CD4-positive, alpha-beta T cell treated with Interleukin-1 beta for 1 hour (primary cell): ENCODE data around the gene KICS2.
"Not testable (repeated sequence)": the region's sequence is repeated elsewhere in the genome, so short reads cannot be mapped to it uniquely, and the experiment has no call there.

Experiments used
- DNase-seq, 2 donors: peaks; one replicate each; pipeline ENCODE4 v3.0.0-alpha.2; 2020 to 2022

The KICS2 gene

DNA sequence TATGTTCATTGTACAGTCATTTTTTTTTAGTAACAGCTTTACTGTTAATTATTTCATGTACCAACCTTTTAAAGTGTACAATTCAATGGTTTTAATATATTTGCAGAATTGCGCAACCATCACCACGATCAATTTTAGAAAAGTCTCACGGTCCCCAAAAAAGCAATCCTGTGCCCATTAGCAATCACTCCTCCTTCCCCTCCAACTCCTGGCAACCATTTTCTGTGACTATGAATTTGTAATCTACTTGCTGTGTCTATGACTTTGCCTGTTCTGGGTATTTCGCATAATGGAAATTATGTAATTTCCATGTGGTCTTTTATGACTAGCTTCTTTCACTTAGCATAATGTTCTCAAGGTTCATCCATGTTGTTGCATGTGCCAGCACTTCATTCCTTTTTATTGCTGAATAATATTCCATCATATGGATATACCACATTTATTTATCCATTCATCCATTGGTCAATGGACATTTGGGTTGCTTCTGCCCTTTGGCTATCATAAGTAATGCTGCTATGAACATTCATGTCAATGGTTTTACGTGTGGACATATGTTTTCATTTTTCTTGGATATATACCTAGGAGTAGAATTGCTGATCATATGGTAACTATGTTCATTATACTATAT is 9.9 kb downstream of the KICS2 start:
- no peak for DNase-seq

DNA sequence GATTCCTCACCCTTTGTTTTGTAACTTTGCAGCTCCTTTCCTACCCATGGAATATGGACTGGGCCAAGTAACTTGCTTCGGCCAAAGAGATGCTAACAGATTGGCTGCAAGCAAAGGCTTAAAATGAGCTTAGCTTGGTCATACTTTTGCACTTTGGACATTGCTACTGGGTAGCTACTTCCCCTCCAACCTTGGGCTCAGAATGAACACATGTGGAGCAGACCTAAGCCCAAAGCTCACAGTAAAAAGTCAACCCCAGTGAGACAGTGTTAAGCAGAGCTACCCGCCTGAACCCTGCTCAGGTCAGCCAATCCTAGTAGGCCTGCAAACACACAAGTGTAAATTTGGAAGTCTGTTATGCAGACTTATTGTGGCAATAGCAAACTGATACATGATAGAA is 14.6 kb downstream of the KICS2 start:
- DNase-seq, result no peak

DNA sequence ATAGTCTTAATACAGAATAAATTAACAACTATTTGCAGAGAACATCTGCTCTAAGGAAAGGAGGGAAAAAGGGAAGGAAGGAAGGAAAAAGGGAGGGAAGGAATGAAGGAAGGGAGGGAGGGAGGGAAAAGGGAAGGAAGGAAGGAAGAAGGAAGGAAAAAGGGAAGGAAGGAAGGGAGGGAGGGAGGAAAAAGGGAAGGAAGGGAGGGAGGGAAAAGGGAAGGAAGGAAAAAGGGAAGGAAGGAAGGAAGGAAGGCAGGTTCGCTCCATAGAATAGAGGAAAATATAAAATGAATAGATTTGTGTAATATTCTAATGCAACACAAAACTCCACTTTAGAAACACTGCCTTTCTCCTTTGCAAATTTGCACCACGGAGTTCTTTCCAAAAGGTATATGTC is 16.6 kb downstream of the KICS2 start:
- no peak for DNase-seq

DNA sequence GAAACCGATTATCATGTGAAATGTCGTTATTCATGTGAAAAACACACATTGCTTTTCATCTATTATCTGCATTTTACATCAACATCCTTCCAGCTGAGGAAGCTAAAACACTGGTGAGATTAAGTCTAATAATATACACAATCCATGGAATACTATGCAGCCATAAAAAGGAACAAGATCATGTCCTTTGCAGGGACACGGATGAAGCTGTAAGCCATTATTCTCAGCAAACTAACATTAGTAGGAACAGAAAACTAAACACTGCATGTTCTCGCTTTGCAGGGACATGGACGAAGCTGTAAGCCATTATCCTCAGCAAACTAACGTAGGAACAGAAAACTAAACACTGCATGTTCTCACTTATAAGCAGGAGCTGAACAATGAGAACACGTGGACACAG is 18.3 kb downstream of the KICS2 start:
- no peak for DNase-seq

DNA sequence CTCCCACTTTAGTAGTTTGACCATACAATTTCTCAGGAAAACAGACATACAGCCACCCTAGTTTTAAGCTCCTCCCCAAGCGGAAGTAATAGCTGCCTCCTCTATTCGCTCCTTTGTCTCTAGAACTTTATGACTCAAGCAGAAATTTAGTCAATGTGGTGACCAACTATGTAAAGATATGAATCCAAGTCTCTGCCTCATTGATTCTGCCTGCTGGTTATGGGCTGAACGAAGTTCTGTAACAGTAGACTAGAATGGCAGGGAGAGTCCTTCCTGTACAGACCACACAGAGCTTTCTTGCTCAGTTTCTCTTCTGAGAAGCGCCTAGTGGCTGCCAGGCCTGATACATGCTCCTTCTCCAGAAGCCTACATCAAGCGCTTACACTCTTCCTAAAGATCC is 19.1 kb downstream of the KICS2 start:
- no peak for DNase-seq

DNA sequence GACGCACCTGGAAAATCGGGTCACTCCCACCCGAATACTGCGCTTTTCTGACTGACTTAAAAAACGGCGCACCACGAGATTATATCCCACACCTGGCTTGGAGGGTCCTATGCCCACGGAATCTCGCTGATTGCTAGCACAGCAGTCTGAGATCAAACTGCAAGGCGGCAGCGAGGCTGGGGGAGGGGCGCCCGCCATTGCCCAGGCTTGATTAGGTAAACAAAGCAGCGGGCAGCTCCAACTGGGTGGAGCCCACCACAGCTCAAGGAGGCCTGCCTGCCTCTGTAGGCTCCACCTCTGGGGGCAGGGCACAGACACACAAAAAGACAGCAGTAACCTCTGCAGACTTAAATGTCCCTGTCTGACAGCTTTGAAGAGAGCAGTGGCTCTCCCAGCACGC is 26.3 kb downstream of the KICS2 start:
- DNase-seq, result not testable (repeated sequence)

DNA sequence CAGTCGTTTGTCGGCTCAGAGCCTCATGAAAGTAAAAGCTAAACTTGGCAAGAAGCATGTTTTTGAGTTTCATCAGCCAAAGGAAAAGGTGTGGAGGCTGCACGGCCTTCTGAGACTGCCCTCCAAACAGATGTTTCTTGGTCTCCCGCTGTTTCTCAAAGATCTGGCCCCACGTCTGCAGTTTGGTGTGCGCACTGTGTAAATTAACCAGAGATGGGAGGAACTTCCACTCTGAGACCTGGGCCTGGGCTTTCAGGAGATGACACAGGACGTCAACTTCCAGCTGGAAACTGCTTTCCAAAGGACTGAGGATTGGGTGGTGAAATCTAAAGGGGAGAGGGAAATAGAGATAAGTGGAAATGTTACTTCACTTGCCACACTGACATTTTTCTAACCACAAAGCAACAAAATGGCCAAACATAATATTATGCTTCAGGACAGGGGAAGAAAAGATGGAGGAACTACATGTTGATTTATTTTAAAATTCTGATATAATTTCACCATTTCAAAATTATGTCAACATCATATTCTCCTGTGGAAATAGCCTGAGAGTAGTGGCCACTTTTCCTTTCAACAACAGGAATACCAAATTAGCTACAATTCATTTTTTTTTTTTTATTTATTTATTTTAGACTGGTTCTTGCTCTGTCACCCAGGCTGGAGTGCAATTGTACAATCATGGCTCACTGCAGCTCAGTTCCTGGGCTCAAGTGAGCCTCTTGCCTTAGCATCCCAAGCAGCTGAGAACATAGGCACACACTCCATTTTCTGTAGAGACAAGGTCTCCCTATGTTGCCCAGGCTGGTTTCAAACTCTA is 27.6 kb downstream of the KICS2 start:
- no peak for DNase-seq

DNA sequence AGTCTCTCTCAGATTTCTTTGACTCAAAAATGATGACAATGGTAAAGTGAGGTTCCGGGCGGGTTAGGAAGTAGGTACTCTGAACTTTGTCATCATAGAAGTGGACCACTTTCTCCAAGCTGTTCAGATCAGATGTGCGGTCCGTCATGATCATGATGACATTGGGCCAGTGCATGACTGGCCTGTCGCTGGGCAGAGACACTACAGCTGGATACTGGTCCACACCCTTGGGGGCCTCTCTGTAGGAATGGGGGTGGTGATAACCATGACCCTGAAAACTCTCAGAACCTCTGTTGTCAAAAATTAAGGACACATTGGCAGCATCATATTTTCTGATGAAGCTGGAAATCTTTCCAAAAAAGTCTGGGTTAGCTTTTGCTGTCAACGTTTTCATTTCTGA is 28.2 kb downstream of the KICS2 start:
- no peak for DNase-seq

DNA sequence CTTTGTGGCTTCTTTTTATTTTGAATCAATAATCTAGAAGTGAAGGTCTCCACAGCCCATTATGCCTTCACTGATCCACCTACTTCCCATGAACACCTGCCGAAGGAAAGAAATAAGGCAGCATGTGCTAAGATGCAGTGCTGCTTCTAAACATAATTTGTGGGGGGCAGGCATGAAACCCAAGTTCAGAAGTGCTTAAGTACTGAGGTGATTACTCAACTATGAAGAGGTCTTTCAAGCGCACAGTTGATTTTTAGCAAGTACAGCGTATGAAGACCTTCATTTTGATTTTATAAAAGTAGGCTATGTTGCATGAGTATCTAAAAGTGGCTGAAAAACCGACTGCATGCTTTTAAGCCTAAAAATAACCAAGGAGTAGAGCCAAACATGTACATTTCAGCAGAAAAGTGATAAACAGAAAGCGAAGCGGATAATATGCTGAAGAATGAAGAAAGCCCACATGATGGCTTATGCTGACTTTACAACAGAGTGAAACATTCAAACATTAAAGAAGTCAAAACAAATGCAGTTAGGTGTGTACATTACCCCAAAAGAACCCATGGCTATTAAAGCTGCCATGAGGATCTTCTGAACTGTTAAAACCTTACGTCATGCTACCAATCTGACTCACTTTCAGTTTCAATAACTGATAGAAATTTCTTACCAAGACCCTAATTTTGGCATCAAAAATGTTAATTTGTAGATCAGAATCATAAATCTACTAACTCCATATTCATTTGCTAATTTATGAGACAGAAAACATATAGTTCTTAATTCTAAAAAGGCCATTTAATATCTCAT is 29.3 kb downstream of the KICS2 start:
- DNase-seq, result no peak

DNA sequence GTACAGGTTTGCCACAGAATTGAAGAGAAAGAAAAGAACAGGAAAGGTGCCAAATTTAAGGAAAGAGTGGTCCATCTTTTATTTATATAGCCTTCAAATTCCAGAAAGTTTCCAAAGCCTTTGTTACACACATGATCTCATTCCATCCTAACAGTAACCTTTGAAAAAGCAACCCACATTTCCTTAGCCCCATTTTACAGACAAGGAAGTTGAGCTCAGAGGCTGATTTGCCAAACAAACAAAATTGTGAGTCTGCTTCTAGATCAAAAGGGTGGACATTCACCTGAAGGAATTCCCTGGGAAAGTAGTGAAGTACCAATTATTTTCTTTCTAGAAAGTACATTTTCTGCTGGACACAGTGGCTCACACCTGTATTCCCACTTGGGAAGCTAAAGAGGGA is 32.0 kb downstream of the KICS2 start:
- DNase-seq, result no peak

DNA sequence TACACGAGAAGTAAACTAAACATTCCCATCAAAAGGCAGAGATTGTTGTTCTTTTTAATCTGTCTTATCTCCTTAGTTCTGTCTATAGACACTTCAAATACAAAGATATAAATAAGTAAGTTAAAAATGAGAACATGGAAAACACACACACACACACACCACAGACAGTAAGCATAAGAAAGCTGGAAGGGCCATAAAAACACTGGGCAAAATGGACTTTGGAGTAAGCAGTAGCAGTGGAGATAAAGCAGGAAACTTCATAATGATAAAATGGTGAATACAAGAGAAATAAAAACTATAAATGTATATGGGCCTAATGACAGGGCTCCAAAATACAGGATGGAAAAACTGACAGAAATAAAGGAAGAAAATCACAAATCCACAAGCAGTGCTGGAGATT is 32.6 kb downstream of the KICS2 start:
- DNase-seq, result no peak

DNA sequence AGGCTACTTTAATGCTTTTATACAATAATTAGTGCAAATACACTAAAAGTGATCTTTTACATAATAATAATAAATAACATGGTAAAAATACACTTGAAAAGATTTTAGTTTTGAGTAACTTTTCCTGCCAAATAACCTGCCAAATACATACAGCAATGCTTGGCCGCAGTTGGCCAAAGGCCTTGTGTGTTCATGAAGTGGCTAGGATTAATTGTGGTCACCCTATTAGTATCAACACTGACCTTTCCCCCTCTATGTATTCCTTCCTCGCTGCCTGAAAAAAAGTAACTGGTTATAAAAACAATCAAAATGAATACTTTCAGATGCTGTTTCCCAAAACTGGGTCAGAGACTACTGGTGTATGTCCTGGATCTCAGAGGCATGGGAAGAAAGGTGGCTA is 34.3 kb downstream of the KICS2 start:
- no peak for DNase-seq

DNA sequence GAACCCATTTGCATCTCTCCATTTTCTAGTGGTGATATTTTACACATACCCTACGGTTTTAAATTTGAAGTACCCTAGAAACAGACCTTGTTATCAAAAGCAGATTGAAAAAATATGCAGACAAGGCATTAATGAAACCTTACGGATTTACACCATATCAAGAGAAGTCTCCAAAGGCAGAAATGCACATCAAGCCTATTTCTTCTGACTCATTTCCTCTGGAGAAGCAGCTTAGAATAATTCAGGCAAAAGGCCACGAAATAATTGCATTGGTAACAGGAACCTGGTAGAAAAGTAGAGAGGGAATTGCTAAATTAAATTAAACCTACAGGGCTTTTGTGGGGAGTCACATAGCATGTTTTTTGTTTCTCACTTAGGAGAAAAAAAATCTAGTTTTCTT is 34.7 kb downstream of the KICS2 start:
- no peak for DNase-seq

DNA sequence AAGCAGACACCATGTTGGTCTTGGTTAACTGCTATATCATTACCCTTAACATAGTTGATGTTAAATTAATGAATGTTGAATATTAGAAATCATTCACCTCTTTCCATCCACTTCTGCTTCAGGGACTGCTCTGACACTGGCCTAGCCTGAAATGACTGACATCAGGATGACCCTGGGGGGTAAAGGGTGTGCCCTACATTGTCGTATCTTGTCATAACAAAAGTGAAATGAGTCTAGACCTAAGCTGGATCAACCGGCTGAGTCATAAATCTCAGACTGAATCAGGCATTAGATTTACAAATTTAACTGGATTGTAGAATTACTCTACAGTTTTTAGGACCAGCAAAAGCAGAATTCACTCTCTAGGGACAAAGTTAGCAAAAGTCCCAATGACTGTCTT is 35.3 kb downstream of the KICS2 start:
- DNase-seq, result no peak

DNA sequence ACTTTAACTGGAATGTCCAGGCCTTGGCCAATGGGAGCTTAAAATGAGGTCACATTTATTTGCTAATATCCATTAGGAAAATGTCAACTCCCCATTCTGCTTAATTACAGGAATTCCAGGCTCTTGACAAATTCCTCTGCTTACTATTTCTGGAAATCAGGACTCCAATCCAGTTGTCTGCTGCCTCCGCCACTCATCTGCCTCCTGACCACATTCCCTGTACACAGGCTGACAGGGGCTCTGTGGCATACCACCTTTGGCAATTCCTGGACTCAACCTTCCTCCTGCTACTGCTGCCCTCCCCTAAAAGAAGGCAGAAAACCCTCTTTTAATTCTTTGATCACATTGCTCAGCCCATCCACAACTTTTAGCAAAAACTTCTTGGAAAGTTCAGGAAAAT is 37.9 kb downstream of the KICS2 start:
- no peak for DNase-seq

DNA sequence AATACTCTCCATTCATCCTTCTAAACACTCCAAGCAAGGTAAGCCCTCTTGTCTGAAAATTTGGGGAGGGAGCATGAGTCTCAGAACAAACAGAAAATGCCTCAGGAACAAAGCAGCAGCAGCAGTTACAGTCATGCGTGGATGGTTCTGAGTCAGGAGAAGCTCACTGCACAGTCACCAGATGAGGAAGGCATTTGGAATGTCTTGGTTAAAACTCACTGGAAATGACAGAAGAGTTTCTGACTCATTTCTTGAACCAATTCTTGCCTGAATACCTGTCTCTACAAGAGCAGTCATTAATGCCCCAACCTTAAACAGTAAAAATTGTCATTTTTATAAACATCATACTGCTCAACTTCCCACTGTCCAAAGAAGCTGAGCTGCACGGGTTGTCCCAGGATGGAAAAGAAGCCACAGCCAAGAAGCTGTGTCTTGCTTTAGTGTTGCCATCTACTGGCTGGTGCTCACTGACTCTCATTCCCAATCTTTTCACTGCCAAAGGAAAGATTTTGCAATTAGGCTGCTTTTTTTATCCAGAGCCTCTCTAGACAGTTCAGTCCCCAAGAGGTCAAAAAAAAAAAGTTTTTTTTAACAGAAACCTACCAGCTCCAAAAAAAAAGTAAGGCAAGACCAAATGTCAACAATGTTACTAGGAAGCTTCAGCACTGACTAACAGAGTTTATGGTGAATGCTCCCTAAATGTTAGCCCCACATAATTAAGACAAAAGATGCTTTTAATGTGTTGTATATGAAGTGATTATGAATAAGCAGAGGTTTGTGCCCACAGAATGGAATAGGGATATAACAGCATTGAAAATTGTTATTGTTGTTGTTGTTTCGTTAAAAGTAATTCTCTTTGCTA is 40.4 kb downstream of the KICS2 start:
- DNase-seq, result no peak

DNA sequence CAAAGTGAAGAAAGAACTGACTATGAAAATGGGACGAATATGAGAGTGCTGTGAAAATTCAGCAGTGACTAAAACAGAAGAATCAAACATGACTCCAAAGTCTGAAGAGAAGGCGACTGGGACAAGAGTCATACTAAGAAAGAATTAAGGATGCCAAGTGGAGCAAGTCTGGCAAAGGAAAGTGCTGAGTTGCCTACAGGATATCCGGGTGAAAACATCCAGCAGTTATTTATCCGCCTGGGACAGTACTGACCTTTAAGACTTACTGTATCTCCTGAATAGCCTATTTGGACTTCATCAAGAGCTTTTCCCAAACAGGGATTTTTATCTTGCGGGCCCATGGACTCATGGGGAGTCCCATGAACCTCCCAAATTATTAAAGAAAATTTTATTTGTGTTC is 41.1 kb downstream of the KICS2 start:
- no peak for DNase-seq

DNA sequence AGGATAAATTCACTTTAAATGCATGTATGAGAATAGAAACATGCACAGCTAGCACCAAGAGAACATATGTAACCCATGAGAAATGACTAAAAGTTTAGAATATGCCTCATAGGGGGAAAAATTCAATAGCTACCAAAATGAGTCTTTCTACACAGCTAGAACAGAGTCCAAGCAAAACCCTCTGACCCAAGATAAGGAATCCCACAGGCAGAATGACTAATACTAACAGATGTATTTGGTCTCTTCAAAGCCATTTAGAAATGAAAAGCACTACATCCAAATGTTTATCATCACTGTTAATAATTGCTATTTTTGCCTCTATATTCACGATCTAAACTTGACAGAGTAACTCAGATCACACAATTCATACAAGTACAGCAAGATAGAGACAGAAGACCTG is 44.0 kb downstream of the KICS2 start:
- no peak for DNase-seq

DNA sequence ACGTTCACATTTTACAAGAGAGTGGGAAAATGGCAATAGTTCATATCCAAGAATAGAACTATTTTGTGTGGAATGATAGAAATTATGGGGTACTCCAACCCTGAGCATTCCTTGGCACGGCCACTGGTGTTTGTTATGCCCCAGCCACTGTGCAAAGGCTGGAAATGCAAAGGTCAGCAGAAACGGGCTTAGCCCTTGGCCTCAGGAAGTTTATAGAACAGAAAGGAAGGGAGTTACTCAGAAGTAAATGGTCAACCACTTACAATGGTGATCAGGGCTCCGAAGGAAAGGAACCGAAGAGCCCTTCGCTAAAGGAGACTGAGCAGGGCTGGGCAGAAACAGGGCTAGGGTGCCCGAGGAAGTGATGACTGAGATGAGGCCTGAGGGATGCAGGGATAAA is 45.1 kb downstream of the KICS2 start:
- DNase-seq, result no peak

DNA sequence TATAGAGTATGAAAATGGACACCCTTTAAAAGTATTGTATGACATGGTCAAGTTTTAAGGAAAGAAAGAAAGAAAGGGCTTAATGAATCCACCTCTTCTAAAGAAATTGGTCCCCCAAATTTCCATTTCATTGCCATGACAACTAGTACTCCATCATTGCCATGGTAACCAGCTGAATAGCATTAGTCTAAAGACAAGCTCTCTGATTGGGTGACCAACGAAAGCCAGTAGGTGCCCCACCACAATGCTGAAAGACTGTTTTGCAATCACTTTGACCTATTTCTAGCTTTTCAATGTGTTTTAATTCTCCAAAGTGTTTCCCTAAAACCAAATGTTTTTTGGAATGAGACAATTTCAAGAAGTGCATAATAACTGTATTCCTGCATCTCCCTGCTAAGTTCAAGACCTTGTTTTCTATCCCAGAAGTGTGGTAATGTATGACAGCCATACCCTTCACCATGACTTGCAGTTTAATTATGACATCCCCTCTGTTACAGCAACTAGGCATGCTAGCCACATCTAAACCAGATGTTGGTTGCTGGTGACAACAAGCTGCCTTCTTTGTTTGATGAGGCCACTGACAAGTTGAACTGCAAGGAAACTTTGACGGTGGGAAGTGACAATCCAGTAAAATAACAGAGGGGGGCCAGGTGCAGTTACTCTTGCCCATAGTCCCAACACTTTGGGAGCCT is 46.7 kb downstream of the KICS2 start:
- no peak for DNase-seq

DNA sequence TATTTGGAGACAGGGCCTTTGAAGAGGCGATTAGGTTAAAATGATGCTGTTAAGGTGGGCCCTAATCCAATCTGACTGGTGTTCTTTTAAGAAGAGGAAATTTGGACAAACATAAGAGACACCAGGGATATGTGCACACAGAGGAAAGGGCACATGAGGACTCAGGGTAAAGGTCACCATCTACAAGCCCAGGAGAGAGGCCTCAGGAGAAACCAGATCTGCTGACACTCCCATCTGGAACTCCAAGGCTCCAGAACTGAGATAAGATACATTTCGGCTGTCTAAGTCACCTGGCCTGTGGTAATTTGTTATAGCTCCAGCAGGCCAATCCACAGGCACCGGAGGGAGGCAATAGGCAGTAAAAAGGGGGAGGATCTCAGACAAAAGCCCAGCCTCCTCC is 48.6 kb downstream of the KICS2 start:
- DNase-seq, result no peak
